GM08714 (cell line): ENCODE measurements around the gene PCDHGA7.
"Not testable (repeated sequence)": the region's sequence is repeated elsewhere in the genome, so short reads cannot be mapped to it uniquely, and the experiment has no call there.

Source experiments
- H3K4me3 ChIP-seq: fragments of 200-500 bp; sonication (Bioruptor generic); 2 replicates; pipeline ENCODE4 v1.5.1; 2014; ENCODE audit warnings: mild to moderate bottlenecking, low read length, inconsistent platforms
- ZNF274 ChIP-seq: IDR thresholded peaks from 2 replicates; pipeline ENCODE4 v1.6.1; 2012; ENCODE audit warnings: mild to moderate bottlenecking, low read depth, low read length

Gene PCDHGA7

GRCh38 chr5:141383345-141383744 lies 803 bp downstream of the PCDHGA7 start:
- TF ChIP-seq ZNF274 = no peak
- H3K4me3 ChIP-seq = no peak overlapping the region

DNA sequence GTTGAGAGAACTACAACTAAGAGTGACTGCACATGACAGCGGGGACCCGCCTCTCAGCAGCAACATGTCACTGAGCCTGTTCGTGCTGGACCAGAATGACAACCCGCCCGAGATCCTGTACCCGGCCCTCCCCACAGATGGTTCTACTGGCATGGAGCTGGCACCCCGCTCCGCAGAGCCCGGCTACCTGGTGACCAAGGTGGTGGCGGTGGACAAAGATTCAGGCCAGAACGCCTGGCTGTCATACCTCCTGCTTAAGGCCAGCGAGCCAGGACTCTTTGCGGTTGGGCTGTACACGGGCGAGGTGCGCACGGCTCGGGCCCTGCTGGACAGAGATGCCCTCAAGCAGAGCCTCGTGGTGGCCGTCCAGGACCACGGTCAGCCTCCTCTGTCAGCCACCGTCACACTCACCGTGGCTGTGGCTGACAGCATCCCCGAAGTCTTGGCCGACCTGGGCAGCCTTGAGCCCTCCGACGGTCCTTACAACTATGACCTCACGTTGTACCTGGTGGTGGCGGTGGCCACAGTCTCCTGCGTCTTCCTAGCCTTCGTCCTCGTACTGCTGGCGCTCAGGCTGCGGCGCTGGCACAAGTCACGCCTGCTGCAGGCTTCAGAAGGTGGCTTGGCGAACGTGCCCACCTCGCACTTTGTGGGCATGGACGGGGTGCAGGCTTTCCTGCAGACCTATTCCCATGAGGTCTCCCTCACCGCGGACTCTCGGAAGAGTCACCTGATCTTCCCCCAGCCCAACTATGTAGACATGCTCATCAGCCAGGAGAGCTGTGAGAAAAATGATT lies 2.1 kb downstream of the PCDHGA7 start:
- no peak for TF ChIP-seq ZNF274
- H3K4me3 ChIP-seq = no peak overlapping the region

DNA sequence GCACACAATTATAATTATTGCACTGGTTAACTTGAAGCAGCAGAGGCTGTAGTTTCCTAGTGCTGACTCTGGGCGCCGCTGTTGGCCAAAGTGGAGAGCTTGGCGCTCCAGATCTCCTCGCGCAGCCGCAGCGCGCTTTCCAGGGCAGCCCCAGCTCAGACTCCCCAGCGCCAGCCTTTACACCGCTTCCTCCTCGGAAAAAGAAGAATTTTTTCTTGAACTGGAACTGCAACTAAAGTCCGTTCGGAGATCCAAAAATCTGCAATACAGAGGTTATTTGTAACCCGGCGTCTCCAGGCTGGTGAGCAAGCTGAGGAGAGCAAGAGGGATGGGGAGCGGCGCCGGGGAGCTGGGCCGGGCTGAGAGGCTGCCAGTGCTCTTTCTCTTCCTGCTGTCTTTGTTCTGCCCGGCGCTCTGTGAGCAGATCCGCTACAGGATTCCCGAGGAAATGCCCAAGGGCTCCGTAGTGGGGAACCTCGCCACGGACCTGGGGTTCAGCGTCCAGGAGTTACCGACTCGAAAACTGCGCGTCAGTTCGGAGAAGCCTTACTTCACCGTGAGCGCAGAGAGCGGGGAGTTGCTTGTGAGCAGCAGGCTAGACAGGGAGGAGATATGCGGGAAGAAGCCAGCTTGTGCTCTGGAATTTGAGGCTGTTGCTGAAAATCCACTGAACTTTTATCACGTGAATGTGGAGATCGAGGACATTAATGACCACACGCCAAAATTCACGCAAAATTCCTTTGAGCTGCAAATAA lies 5.2 kb downstream of the PCDHGA7 start, which contains the start of gene PCDHGB4:
TSS of gene PCDHGB4 (plus strand) at position 142 of the 755 bp plus-strand sequence. CDS start at position 329, 187 bp downstream.
- H3K4me3 ChIP-seq = peak within 1 kb of the TSS; percentile 14; the same call in 1 of the 2 replicates

- TF ChIP-seq ZNF274 = no peak
- no peak overlapping the region; the same call in 1 of the 2 replicates for H3K4me3 ChIP-seq
Measured at GRCh38 chr5:141388661-141389060, 6.1 kb downstream of the PCDHGA7 start.

DNA sequence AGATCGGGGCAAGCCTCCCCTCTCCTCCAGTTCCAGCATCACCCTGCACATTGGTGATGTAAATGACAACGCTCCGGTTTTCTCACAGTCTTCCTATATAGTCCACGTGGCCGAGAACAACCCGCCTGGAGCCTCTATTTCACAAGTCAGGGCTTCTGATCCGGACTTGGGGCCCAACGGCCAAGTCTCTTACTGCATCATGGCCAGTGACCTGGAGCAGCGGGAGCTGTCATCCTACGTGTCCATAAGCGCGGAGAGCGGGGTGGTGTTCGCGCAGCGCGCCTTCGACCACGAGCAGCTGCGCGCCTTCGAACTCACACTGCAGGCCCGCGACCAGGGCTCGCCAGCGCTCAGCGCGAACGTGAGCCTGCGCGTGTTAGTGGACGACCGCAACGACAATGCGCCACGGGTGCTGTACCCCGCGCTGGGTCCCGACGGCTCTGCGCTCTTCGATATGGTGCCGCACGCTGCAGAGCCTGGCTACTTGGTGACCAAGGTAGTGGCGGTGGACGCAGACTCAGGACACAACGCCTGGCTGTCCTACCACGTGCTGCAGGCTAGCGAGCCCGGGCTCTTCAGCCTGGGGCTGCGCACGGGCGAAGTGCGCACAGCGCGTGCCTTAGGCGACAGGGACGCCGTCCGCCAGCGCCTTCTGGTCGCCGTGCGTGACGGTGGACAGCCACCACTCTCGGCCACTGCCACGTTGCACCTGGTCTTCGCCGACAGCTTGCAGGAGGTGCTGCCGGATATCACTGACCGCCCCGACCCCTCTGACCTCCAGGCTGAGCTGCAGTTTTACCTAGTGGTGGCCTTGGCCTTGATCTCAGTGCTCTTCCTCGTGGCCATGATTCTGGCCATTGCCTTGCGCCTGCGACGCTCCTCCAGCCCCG lies 6.9 kb downstream of the PCDHGA7 start:
- no peak overlapping the region for H3K4me3 ChIP-seq
- TF ChIP-seq ZNF274 = no peak

DNA sequence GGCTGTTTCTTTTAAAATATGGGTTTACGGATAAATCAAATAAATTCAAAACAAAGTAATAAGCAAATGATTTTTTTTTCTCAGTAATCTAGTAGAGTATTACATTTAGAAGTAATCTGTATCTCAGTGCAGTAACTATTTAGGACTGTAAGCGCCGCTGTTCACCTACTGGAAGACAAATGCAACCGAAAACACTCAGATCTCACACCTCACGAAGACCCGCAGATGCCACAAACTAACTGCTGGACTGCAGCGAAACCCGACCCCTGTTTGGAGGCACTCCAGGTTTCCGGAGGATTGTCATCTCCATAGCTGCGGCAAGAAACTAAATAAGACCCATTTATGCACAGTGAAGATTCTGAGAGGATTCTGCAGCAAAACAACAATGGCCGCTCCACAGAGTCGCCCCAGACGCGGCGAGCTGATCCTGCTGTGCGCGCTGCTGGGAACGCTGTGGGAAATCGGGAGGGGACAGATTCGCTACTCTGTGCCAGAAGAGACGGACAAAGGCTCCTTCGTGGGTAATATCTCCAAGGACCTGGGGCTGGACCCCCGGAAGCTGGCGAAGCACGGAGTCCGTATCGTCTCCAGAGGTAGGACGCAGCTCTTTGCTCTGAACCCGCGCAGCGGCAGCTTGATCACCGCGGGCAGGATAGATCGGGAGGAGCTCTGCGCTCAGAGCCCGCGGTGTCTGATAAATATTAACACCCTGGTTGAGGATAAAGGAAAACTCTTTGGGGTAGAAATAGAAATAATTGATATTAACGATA lies 10.1 kb downstream of the PCDHGA7 start, which contains the start of gene PCDHGA8:
TSS of gene PCDHGA8 (plus strand) at position 205 of the 770 bp plus-strand sequence. CDS start at position 386, 181 bp downstream.
- TF ChIP-seq ZNF274 = no peak
- no peak within 1 kb of the TSS; the same call in 1 of the 2 replicates for H3K4me3 ChIP-seq

GRCh38 chr5:141393267-141393666 lies 10.7 kb downstream of the PCDHGA7 start:
- TF ChIP-seq ZNF274 = no peak
- H3K4me3 ChIP-seq = no peak overlapping the region

- not testable (repeated sequence) for H3K4me3 ChIP-seq
Measured at GRCh38 chr5:141394401-141395187, 12.1 kb downstream of the PCDHGA7 start.

DNA sequence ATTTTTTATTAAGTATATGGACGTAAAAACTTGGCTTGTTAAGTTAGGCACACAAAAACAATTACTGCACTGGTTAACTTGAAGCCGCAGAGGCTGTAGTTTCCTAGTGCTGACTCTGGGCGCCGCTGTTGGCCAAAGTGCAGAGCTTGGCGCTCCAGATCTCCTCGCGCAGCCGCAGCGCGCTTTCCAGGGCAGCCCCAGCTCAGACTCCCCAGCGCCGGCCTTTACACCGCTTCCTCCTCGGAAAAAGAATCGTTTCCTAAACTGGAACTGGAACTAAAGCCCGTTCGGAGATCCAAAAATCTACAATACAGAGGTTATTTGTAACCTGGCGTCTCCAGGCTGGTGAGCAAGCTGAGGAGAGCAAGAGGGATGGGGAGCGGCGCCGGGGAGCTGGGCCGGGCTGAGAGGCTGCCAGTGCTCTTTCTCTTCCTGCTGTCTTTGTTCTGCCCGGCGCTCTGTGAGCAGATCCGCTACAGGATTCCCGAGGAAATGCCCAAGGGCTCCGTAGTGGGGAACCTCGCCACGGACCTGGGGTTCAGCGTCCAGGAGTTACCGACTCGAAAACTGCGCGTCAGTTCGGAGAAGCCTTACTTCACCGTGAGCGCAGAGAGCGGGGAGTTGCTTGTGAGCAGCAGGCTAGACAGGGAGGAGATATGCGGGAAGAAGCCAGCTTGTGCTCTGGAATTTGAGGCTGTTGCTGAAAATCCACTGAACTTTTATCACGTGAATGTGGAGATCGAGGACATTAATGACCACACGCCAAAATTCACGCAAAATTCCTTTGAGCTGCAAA lies 15.4 kb downstream of the PCDHGA7 start, which contains the start of gene PCDHGB5:
TSS of gene PCDHGB5 (plus strand) at position 192 of the 796 bp plus-strand sequence. CDS start at position 373, 181 bp downstream.
- H3K4me3 ChIP-seq = peak within 1 kb of the TSS; percentile 19; the same call in 1 of the 2 replicates

DNA sequence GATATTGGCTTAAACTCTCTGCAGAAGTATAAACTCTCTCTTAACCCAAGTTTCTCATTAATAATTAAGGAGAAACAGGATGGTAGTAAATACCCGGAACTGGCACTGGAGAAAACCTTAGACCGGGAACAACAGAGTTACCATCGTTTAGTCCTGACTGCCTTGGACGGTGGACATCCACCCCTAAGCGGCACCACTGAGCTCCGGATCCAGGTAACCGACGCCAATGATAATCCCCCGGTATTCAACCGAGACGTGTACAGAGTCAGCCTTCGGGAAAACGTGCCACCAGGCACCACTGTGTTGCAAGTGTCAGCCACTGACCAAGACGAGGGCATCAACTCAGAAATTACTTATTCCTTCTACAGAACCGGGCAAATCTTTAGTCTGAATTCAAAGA lies 16.1 kb downstream of the PCDHGA7 start:
- no peak for TF ChIP-seq ZNF274
- no peak overlapping the region for H3K4me3 ChIP-seq

DNA sequence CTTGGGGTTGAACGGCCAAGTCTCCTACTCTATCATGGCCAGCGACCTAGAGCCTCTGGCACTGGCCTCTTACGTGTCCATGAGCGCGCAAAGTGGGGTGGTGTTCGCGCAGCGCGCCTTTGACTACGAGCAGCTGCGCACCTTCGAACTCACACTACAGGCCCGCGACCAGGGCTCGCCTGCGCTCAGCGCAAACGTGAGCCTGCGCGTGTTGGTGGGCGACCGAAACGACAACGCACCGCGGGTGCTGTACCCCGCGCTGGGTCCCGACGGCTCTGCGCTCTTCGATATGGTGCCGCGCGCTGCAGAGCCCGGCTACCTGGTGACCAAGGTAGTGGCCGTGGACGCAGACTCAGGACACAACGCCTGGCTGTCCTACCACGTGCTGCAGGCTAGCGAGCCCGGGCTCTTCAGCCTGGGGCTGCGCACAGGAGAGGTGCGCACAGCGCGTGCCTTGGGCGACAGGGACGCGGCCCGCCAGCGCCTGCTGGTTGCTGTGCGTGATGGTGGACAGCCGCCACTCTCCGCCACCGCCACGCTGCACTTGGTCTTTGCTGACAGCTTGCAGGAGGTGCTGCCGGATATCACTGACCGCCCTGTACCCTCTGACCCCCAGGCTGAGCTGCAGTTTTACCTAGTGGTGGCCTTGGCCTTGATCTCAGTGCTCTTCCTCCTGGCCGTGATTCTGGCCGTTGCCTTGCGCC lies 17.2 kb downstream of the PCDHGA7 start:
- H3K4me3 ChIP-seq = no peak overlapping the region
- TF ChIP-seq ZNF274 = no peak
